GM23338 (cell line): Measurements from ENCODE around the gene ADA. TPM values are rescaled to one million over a fixed set of nuclear protein-coding genes. Genes with fewer than 3 reads are reported as not detected.

ENCODE experiments used
- ATAC-seq: fragments of 200-7000 bp; cut with Tn5 transposase; 3 replicates; pipeline ENCODE4 v1.9.1; 2020
- DNase-seq: peaks from one replicate; pipeline ENCODE4 v3.0.0-alpha.2; 2015; ENCODE audit warnings: low spot score
- H2AFZ ChIP-seq: fragments of 200-600 bp; sonication (generic); 2 replicates; pipeline ENCODE4 v1.8.0; 2016; ENCODE audit warnings: antibody characterized with exemption, mild to moderate bottlenecking, moderate library complexity
- H3F3A ChIP-seq: fragments of 200-600 bp; sonication (generic); replicated peaks from 2 replicates; pipeline ENCODE4 v1.8.0; 2017; ENCODE audit warnings: antibody characterized with exemption, mixed run types, low read depth
- H3K27ac ChIP-seq: fragments of 200-600 bp; sonication (generic); 2 replicates; pipeline ENCODE4 v1.6.1; 2016; ENCODE audit warnings: low read depth
- H3K27me3 ChIP-seq: fragments of 200-600 bp; sonication (generic); 2 replicates; pipeline ENCODE4 v1.8.0; 2016; ENCODE audit warnings: mild to moderate bottlenecking, mixed run types, moderate library complexity; ENCODE audit not compliant: insufficient read depth
- H3K36me3 ChIP-seq: fragments of 200-600 bp; sonication (generic); 2 replicates; pipeline ENCODE4 v1.8.0; 2016; ENCODE audit warnings: mild to moderate bottlenecking; ENCODE audit not compliant: insufficient read depth
- H3K4me1 ChIP-seq: fragments of 200-600 bp; sonication (generic); 2 replicates; pipeline ENCODE4 v1.8.0; 2016; ENCODE audit warnings: mild to moderate bottlenecking, moderate library complexity; ENCODE audit not compliant: insufficient read depth
- H3K4me2 ChIP-seq: fragments of 200-600 bp; sonication (generic); 2 replicates; pipeline ENCODE4 v1.7.1; 2017; ENCODE audit warnings: mixed run types
- H3K4me3 ChIP-seq: fragments of 200-600 bp; sonication (generic); 2 replicates; pipeline ENCODE4 v1.6.1; 2016; ENCODE audit warnings: mixed run types
- H3K79me2 ChIP-seq: fragments of 200-600 bp; sonication (generic); replicated peaks from 2 replicates; pipeline ENCODE4 v1.8.0; 2017; ENCODE audit warnings: mild to moderate bottlenecking; ENCODE audit not compliant: insufficient read depth
- H3K9me2 ChIP-seq: fragments of 200-600 bp; sonication (generic); 2 replicates; pipeline ENCODE4 v1.8.0; 2017; ENCODE audit not compliant: insufficient read depth
- H4K20me1 ChIP-seq: fragments of 200-600 bp; sonication (generic); replicated peaks from 2 replicates; pipeline ENCODE4 v1.8.0; 2017; ENCODE audit warnings: mild to moderate bottlenecking; ENCODE audit not compliant: insufficient read depth
- H3K27ac Mint-ChIP-seq: 2 replicates; pipeline ENCODE4 v1.8.0; 2020; ENCODE audit warnings: inconsistent platforms, mild to moderate bottlenecking, moderate library complexity, mixed read lengths
- H3K27me3 Mint-ChIP-seq: 3 replicates; pipeline ENCODE4 v1.8.0; 2022; ENCODE audit warnings: low read depth, mild to moderate bottlenecking, moderate library complexity, mixed read lengths, inconsistent platforms; ENCODE audit not compliant: insufficient read depth, poor library complexity
- H3K36me3 Mint-ChIP-seq: 3 replicates; pipeline ENCODE4 v1.8.0; 2021; ENCODE audit warnings: low read depth, mild to moderate bottlenecking, inconsistent platforms, moderate library complexity, mixed read lengths
- H3K4me1 Mint-ChIP-seq: 3 replicates; pipeline ENCODE4 v1.8.0; 2020; ENCODE audit warnings: mild to moderate bottlenecking, inconsistent platforms, mixed read lengths
- H3K4me3 Mint-ChIP-seq: 3 replicates; pipeline ENCODE4 v1.8.0; 2021; ENCODE audit warnings: moderate library complexity, mild to moderate bottlenecking, inconsistent platforms, mixed read lengths
- H3K9me3 Mint-ChIP-seq: 3 replicates; pipeline ENCODE4 v1.8.0; 2020; ENCODE audit warnings: moderate library complexity, mild to moderate bottlenecking, inconsistent platforms, mixed read lengths
- EZH2 ChIP-seq: fragments of 200-600 bp; sonication (generic); IDR thresholded peaks from one replicate; pipeline ENCODE4 v1.8.0; 2017; ENCODE audit warnings: antibody characterized with exemption, mild to moderate bottlenecking, low read depth; ENCODE audit not compliant: unreplicated experiment
- EZH2phosphoT487 ChIP-seq: fragments of 200-600 bp; sonication (generic); IDR thresholded peaks from one replicate; pipeline ENCODE4 v1.8.1; 2018; ENCODE audit warnings: antibody characterized with exemption; ENCODE audit not compliant: unreplicated experiment
- JUNB ChIP-seq: IDR thresholded peaks from one replicate; pipeline ENCODE4 v1.6.1; 2016; ENCODE audit warnings: antibody characterized with exemption; ENCODE audit not compliant: unreplicated experiment
- NANOG ChIP-seq: IDR thresholded peaks from 2 replicates; pipeline ENCODE4 v1.6.1; 2016; ENCODE audit warnings: antibody characterized with exemption, borderline replicate concordance
- STAT1 ChIP-seq: IDR thresholded peaks from one replicate; pipeline ENCODE4 v1.6.1; 2016; ENCODE audit warnings: antibody characterized with exemption; ENCODE audit not compliant: unreplicated experiment
- polyA plus RNA-seq: library from polyadenylated mRNA; unstranded; fragments of >200 nt; fragmentation: Nextera tagmentation; extraction: Ambion mirVana; gene quantifications from 2 replicates; pipeline ENCODE4 v1.2.1, GENCODE V29; 2016
- total RNA-seq: library from RNA; depleted of rRNA; stranded (reverse); fragments of >200 nt; shearing (Covaris generic); gene quantifications from 2 replicates; pipeline ENCODE4 v1.2.3, GENCODE V29; 2014
- TF ChIP-seq, protein P1 (sequence below): IDR thresholded peaks from one replicate; pipeline ENCODE4 v1.6.1; 2018; ENCODE audit warnings: antibody characterized with exemption; ENCODE audit not compliant: unreplicated experiment
- TF ChIP-seq, protein P2 (sequence below): IDR thresholded peaks from 2 replicates; pipeline ENCODE4 v1.6.1; 2016; ENCODE audit warnings: antibody characterized with exemption
- TF ChIP-seq, protein P3 (sequence below), 2 experiments: fragments of 200-600 bp in 1 of 2; sonication (generic) in 1 of 2; conservative IDR thresholded peaks; 2 replicates each; pipeline versions ENCODE4 v1.5.1 to v1.6.1; 2016 to 2017; ENCODE audit warnings: antibody characterized with exemption in 2 of 2, low read depth in 2 of 2, mild to moderate bottlenecking in 2 of 2, moderate library complexity in 1 of 2
- TF ChIP-seq, protein P4 (sequence below): fragments of 250-450 bp; sonication (Bioruptor Pico); IDR thresholded peaks from 2 replicates; pipeline ENCODE4 v1.5.0; 2020; ENCODE audit warnings: mild to moderate bottlenecking, moderate library complexity

The ADA gene
- total and polyA plus RNA-seq, 2 experiments from 2014 or later, result 15.8 to 16.2 TPM

DNA sequence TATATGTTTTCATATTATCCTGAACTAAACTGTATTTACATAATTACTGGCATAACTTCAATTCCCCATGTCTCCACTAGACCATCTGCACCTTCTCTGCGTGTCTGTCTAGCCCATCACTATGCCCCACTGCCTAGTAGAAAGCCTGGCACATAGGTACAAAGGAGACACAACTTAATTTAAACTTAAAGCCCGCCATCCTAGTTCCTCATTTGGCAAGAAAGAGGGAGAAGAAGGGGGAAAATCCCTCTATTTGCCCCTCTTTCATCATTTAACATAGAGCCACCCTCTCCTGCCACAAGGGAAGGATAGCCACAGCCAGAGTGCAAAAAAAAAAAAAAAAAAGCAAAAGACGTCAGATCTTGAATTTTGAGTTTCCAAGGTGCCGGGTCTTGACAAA is 67.3 kb downstream of the ADA start:
- H3K4me1 ChIP-seq, result peaks cover 16% of the 10 kb centered on the region
- Mint-ChIP-seq H3K9me3 (no peaks in the 10 kb centered on the region), H3K4me3 (no peak overlapping the region), H3K27ac (no peak overlapping the region), H3K36me3 (no peaks in the 10 kb centered on the region), H3K27me3 (peaks cover 9% of the 10 kb centered on the region), H3K4me1 (peaks cover 44% of the 10 kb centered on the region)
- no peaks in the 10 kb centered on the region for H3K36me3 ChIP-seq
- DNase-seq (no peak), ATAC-seq (no peak)
- TF ChIP-seq, protein P1, sequence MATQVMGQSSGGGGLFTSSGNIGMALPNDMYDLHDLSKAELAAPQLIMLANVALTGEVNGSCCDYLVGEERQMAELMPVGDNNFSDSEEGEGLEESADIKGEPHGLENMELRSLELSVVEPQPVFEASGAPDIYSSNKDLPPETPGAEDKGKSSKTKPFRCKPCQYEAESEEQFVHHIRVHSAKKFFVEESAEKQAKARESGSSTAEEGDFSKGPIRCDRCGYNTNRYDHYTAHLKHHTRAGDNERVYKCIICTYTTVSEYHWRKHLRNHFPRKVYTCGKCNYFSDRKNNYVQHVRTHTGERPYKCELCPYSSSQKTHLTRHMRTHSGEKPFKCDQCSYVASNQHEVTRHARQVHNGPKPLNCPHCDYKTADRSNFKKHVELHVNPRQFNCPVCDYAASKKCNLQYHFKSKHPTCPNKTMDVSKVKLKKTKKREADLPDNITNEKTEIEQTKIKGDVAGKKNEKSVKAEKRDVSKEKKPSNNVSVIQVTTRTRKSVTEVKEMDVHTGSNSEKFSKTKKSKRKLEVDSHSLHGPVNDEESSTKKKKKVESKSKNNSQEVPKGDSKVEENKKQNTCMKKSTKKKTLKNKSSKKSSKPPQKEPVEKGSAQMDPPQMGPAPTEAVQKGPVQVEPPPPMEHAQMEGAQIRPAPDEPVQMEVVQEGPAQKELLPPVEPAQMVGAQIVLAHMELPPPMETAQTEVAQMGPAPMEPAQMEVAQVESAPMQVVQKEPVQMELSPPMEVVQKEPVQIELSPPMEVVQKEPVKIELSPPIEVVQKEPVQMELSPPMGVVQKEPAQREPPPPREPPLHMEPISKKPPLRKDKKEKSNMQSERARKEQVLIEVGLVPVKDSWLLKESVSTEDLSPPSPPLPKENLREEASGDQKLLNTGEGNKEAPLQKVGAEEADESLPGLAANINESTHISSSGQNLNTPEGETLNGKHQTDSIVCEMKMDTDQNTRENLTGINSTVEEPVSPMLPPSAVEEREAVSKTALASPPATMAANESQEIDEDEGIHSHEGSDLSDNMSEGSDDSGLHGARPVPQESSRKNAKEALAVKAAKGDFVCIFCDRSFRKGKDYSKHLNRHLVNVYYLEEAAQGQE, result no peak
- TF ChIP-seq, protein P2, sequence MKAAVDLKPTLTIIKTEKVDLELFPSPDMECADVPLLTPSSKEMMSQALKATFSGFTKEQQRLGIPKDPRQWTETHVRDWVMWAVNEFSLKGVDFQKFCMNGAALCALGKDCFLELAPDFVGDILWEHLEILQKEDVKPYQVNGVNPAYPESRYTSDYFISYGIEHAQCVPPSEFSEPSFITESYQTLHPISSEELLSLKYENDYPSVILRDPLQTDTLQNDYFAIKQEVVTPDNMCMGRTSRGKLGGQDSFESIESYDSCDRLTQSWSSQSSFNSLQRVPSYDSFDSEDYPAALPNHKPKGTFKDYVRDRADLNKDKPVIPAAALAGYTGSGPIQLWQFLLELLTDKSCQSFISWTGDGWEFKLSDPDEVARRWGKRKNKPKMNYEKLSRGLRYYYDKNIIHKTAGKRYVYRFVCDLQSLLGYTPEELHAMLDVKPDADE, result no peak
- TF ChIP-seq, protein P3, sequence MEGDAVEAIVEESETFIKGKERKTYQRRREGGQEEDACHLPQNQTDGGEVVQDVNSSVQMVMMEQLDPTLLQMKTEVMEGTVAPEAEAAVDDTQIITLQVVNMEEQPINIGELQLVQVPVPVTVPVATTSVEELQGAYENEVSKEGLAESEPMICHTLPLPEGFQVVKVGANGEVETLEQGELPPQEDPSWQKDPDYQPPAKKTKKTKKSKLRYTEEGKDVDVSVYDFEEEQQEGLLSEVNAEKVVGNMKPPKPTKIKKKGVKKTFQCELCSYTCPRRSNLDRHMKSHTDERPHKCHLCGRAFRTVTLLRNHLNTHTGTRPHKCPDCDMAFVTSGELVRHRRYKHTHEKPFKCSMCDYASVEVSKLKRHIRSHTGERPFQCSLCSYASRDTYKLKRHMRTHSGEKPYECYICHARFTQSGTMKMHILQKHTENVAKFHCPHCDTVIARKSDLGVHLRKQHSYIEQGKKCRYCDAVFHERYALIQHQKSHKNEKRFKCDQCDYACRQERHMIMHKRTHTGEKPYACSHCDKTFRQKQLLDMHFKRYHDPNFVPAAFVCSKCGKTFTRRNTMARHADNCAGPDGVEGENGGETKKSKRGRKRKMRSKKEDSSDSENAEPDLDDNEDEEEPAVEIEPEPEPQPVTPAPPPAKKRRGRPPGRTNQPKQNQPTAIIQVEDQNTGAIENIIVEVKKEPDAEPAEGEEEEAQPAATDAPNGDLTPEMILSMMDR (conservative IDR thresholded peaks at IDR 0.05; ENCODE audit: low read depth in 2 of 2), result no peak
- TF ChIP-seq EZH2, result no peak
- TF ChIP-seq, protein P4, sequence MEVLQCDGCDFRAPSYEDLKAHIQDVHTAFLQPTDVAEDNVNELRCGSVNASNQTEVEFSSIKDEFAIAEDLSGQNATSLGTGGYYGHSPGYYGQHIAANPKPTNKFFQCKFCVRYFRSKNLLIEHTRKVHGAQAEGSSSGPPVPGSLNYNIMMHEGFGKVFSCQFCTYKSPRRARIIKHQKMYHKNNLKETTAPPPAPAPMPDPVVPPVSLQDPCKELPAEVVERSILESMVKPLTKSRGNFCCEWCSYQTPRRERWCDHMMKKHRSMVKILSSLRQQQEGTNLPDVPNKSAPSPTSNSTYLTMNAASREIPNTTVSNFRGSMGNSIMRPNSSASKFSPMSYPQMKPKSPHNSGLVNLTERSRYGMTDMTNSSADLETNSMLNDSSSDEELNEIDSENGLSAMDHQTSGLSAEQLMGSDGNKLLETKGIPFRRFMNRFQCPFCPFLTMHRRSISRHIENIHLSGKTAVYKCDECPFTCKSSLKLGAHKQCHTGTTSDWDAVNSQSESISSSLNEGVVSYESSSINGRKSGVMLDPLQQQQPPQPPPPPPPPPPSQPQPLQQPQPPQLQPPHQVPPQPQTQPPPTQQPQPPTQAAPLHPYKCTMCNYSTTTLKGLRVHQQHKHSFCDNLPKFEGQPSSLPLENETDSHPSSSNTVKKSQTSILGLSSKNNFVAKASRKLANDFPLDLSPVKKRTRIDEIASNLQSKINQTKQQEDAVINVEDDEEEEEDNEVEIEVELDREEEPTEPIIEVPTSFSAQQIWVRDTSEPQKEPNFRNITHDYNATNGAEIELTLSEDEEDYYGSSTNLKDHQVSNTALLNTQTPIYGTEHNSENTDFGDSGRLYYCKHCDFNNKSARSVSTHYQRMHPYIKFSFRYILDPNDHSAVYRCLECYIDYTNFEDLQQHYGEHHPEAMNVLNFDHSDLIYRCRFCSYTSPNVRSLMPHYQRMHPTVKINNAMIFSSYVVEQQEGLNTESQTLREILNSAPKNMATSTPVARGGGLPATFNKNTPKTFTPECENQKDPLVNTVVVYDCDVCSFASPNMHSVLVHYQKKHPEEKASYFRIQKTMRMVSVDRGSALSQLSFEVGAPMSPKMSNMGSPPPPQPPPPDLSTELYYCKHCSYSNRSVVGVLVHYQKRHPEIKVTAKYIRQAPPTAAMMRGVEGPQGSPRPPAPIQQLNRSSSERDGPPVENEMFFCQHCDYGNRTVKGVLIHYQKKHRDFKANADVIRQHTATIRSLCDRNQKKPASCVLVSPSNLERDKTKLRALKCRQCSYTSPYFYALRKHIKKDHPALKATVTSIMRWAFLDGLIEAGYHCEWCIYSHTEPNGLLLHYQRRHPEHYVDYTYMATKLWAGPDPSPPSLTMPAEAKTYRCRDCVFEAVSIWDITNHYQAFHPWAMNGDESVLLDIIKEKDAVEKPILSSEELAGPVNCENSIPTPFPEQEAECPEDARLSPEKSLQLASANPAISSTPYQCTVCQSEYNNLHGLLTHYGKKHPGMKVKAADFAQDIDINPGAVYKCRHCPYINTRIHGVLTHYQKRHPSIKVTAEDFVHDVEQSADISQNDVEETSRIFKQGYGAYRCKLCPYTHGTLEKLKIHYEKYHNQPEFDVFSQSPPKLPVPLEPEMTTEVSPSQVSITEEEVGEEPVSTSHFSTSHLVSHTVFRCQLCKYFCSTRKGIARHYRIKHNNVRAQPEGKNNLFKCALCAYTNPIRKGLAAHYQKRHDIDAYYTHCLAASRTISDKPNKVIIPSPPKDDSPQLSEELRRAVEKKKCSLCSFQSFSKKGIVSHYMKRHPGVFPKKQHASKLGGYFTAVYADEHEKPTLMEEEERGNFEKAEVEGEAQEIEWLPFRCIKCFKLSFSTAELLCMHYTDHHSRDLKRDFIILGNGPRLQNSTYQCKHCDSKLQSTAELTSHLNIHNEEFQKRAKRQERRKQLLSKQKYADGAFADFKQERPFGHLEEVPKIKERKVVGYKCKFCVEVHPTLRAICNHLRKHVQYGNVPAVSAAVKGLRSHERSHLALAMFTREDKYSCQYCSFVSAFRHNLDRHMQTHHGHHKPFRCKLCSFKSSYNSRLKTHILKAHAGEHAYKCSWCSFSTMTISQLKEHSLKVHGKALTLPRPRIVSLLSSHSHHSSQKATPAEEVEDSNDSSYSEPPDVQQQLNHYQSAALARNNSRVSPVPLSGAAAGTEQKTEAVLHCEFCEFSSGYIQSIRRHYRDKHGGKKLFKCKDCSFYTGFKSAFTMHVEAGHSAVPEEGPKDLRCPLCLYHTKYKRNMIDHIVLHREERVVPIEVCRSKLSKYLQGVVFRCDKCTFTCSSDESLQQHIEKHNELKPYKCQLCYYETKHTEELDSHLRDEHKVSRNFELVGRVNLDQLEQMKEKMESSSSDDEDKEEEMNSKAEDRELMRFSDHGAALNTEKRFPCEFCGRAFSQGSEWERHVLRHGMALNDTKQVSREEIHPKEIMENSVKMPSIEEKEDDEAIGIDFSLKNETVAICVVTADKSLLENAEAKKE, result no peak
- TF ChIP-seq JUNB, result no peak
- TF ChIP-seq NANOG, result no peak
- TF ChIP-seq STAT1, result no peak
- TF ChIP-seq EZH2phosphoT487, result no peak
- no peaks in the 10 kb centered on the region for H3K79me2 ChIP-seq
- H3K27me3 ChIP-seq, result no peaks in the 10 kb centered on the region
- no peaks in the 10 kb centered on the region; the same call in 1 of the 2 replicates for H4K20me1 ChIP-seq
- no peak overlapping the region for H3K4me3 ChIP-seq
- no peaks in the 10 kb centered on the region for H3F3A ChIP-seq
- H3K4me2 ChIP-seq, result no peak overlapping the region
- no peaks in the 10 kb centered on the region for H3K9me2 ChIP-seq
- H2AFZ ChIP-seq, result no peak overlapping the region
- no peak overlapping the region for H3K27ac ChIP-seq
